GM10266 (cell line): ENCODE data around the gene BANP.

Source experiments
- DNase-seq: peaks from one replicate; pipeline ENCODE4 v3.0.0; 2012; ENCODE audit errors: extremely low spot score
- TF ChIP-seq, protein P1 (sequence below): IDR thresholded peaks from 2 replicates; pipeline ENCODE4 v1.5.1; 2012; ENCODE audit warnings: mild to moderate bottlenecking, low read depth; ENCODE audit not compliant: control insufficient read depth, insufficient read depth; ENCODE audit errors: missing control alignments

Gene BANP

DNA sequence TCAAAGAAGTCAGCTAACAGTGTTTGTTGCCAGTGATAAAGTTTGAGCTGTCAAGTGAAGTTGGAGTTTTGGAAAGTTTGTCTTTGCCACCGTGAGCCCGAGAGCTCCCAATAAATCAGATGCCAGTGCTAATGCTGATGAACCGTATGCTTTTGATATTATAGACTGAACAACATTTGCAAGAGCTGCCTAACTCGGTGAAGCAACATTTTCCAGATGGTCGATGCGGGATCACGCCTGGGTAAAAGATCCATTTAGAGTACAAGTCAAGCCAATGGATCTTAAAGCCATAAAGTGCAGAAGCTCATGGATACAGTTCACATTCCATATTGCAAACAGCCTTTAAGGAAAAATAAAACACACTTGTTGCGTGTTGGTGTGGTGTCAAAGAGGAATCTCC lies 9.6 kb downstream of the BANP start:
- TF ChIP-seq, protein P1, sequence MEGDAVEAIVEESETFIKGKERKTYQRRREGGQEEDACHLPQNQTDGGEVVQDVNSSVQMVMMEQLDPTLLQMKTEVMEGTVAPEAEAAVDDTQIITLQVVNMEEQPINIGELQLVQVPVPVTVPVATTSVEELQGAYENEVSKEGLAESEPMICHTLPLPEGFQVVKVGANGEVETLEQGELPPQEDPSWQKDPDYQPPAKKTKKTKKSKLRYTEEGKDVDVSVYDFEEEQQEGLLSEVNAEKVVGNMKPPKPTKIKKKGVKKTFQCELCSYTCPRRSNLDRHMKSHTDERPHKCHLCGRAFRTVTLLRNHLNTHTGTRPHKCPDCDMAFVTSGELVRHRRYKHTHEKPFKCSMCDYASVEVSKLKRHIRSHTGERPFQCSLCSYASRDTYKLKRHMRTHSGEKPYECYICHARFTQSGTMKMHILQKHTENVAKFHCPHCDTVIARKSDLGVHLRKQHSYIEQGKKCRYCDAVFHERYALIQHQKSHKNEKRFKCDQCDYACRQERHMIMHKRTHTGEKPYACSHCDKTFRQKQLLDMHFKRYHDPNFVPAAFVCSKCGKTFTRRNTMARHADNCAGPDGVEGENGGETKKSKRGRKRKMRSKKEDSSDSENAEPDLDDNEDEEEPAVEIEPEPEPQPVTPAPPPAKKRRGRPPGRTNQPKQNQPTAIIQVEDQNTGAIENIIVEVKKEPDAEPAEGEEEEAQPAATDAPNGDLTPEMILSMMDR: no peak
- no peak for DNase-seq

DNA sequence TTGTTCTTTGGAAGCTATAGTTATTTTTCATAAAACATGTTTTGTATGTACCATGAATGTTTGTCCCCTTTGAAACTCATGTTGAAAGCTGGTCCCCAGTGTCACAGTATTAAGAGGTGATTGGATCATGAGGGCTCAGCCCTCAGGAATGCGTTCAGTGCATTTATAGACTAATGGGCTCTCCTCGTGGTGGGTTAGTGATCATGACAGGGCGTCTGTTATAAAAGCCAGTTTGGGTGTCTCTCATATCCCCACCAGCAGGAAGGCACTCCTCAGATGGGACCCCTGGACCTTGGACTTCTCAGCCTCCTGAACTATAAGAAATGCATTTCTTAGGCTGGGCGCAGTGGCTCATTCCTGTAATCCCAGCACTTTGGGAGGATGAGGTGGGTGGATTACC lies 10.4 kb downstream of the BANP start:
- TF ChIP-seq, protein P1: no peak
- no peak for DNase-seq

DNA sequence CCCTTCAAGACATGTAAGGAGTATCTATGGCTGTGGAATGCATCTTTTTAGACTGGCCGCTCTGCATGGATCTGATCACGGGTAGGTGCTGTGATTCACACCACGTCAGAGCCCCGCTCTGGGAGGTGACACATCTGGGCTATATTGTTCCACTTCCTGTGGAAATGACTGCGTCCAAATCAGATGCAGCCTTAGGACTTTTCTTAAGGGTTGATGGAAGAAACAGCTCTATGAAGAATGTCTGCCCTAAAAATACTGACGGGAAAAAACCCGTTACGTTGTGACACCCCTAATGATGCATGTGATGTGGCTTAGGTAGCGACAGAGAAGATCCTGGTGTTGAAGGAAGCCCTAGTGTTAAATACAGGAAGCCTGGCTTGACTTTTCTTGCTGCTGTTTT lies 12.2 kb downstream of the BANP start:
- no peak for DNase-seq

DNA sequence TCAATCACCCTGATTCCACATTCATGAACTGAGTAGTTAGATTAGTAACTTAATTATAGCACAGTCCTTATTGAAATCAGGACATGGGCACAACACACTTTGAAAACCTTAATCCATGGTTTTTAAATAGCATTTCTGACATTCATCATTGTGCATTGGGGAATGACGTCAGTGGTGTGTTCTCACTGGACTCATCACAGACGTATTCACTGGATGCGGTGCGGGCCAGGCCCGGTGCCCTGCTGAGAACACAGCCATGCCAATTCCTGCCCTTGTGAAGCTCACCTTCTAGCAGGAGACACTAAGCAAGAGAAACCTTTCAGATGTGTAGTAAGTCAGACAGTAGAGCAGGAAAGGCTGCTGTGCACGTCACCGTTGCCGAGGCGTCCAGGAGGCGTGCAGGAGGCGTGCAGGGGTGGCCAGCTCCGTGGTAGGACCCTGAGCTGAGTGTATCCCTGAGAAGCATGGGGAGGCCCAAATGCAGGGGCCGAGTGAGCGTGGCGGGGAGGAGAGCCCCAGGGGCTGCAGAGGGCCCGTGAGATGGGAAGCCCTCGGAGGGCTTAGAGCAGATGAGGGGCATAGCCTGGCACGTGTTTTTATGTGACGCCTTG lies 12.9 kb downstream of the BANP start:
- TF ChIP-seq, protein P1: no peak
- DNase-seq: no peak

More for the DNA sequence above, 12.2 kb downstream of the BANP start:
- TF ChIP-seq, protein P1: no peak

DNA sequence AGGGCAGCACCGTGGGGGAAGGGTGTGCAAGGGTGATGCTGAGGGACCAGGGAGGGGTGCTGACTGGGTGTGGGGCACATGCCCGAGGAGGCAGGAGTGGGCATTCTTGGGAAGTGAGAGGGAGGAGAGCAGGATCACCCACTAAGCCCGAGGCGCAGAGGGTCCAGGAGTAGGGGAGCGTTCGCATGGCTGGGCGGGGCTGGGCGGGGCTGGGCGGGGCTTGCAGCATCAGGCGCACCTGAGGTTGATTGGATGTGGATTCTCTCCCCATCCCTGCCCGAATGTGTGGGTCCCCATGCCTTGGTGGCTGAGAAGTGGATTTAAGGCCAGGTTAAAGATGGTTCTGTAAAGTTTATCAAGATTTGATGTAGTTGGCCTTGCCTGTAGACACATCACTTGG lies 14.2 kb downstream of the BANP start:
- TF ChIP-seq, protein P1: no peak
- DNase-seq: no peak

DNA sequence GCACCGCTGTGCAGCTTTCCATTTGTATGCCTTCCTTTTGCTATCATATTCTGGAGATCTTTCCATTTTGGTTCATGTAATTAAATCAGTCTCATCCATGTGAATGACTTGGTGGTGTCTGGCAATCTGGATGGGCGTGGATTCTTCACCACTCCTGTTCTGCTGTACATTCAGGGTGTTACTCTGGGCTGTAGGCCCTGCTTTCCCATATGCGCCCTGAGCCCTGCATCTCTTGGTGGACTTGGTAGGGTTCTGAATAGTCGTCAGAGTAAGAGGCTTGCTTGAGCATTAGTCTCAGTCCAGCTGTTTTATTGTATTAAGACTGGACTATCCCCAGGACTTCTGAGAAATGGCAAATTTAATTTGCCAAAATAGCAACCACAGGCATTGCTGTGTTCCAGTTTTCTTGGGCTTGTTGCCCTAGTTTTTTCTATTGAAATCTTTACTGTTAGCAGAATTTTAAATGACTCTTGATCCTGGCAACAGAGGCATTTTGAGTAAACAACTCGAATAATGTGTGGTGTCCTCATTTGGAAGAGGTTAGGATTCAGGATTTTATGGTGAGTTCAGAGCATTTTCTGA lies 14.9 kb downstream of the BANP start:
- no peak for DNase-seq
- TF ChIP-seq, protein P1: no peak

DNA sequence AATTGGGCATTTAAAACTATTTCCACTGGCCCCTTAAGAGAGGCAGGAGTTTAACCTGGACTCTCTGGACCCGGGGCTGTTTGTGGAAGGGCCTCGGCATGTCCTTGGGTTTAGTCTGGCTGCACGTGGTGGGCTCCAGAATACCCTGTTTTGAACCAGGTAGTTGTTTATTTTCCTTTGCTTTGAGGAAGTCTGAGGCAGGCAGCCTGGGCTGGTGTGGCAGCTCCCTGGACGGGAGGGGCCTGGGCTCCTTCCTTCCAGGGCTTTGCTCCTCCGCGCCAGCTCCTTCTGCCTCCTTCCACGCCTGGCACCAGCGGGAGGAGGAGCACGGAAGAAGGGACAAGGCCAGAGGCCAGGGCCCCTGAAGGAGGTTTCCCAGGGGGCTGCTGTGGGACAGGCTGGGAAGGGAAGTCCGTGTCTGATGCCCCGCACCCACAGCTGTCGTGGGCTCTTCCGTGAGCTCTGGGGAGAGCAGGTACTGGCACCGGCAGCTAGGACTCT lies 15.5 kb downstream of the BANP start:
- TF ChIP-seq, protein P1: no peak
- no peak for DNase-seq
